ENCODE measurements around the gene HDAC11.
"Not testable (repeated sequence)": the region's sequence is repeated elsewhere in the genome, so short reads cannot be mapped to it uniquely, and the experiment has no call there.

The HDAC11 gene

GRCh38 chr3:13479582-13480339 lies at the start of gene HDAC11:
HDAC11 (plus strand) TSS chr3:13480306; CDS start chr3:13480348, 42 bp downstream.
- peak; percentile 97 to 98 for DNase-seq (ENCODE audit: extremely low read depth in 1 of 2, low read depth in 1 of 2)

GRCh38 chr3:13430411-13430875 lies 49.7 kb upstream of the HDAC11 start:
- not testable (repeated sequence) for DNase-seq (ENCODE audit: extremely low read depth in 1 of 2, low read depth in 1 of 2)

- no peak for DNase-seq (ENCODE audit: extremely low read depth in 1 of 2, low read depth in 1 of 2)
Measured at GRCh38 chr3:13432093-13432492, 48.0 kb upstream of the HDAC11 start.

- DNase-seq (ENCODE audit: extremely low read depth in 1 of 2, low read depth in 1 of 2) = no peak
Measured at GRCh38 chr3:13433912-13434311, 46.2 kb upstream of the HDAC11 start.

GRCh38 chr3:13436213-13436612 lies 43.9 kb upstream of the HDAC11 start:
- DNase-seq (ENCODE audit: extremely low read depth in 1 of 2, low read depth in 1 of 2) = not testable (repeated sequence)

- no peak for DNase-seq (ENCODE audit: extremely low read depth in 1 of 2, low read depth in 1 of 2)
Measured at GRCh38 chr3:13440204-13440817, 39.8 kb upstream of the HDAC11 start.

- not testable (repeated sequence) for DNase-seq (ENCODE audit: extremely low read depth in 1 of 2, low read depth in 1 of 2)
Measured at GRCh38 chr3:13442882-13443281, 37.2 kb upstream of the HDAC11 start.

- no peak for DNase-seq (ENCODE audit: extremely low read depth in 1 of 2, low read depth in 1 of 2)
Measured at GRCh38 chr3:13451301-13451673, 28.8 kb upstream of the HDAC11 start.

- no peak for DNase-seq (ENCODE audit: extremely low read depth in 1 of 2, low read depth in 1 of 2)
Measured at GRCh38 chr3:13452490-13453335, 27.4 kb upstream of the HDAC11 start.

GRCh38 chr3:13455644-13456043 lies 24.5 kb upstream of the HDAC11 start:
- DNase-seq (ENCODE audit: extremely low read depth in 1 of 2, low read depth in 1 of 2) = no peak

GRCh38 chr3:13457593-13457992 lies 22.5 kb upstream of the HDAC11 start:
- DNase-seq (ENCODE audit: extremely low read depth in 1 of 2, low read depth in 1 of 2) = no peak

GRCh38 chr3:13459605-13460340 lies 20.3 kb upstream of the HDAC11 start:
- DNase-seq (ENCODE audit: extremely low read depth in 1 of 2, low read depth in 1 of 2) = no peak

GRCh38 chr3:13460341-13460736 lies 19.8 kb upstream of the HDAC11 start:
- no peak for DNase-seq (ENCODE audit: extremely low read depth in 1 of 2, low read depth in 1 of 2)

- peak; percentile 58 to 60 for DNase-seq (ENCODE audit: extremely low read depth in 1 of 2, low read depth in 1 of 2)
Measured at GRCh38 chr3:13461169-13462124, 18.7 kb upstream of the HDAC11 start.

- DNase-seq (ENCODE audit: extremely low read depth in 1 of 2, low read depth in 1 of 2) = no peak
Measured at GRCh38 chr3:13462125-13462629, 17.9 kb upstream of the HDAC11 start.

GRCh38 chr3:13462822-13463221 lies 17.3 kb upstream of the HDAC11 start:
- no peak for DNase-seq (ENCODE audit: extremely low read depth in 1 of 2, low read depth in 1 of 2)

GRCh38 chr3:13463618-13464400 lies 16.3 kb upstream of the HDAC11 start:
- DNase-seq (ENCODE audit: extremely low read depth in 1 of 2, low read depth in 1 of 2) = no peak

GRCh38 chr3:13465236-13465873 lies 14.8 kb upstream of the HDAC11 start:
- DNase-seq (ENCODE audit: extremely low read depth in 1 of 2, low read depth in 1 of 2) = no peak
